ENCODE measurements around the gene TMEM131.
A peak's percentile ranks its signal among the peaks of the same experiment; 100 is the strongest.

TMEM131 gene

GRCh38 chr2:97908208-97908676 lies 87.5 kb downstream of the TMEM131 start:
- peaks cover 0 to 9% of the 10 kb centered on the region in 2 experiments; a peak in 1 of 3 replicates for H3K36me3 ChIP-seq (ENCODE audit: control insufficient read depth in 2 of 2, insufficient read depth in 1 of 2, low read length in 2 of 2)
- CTCF ChIA-PET: no interaction called here
- TF ChIP-seq ZNF324 (tag by site-specific recombination; IDR thresholded peaks at IDR 0.05): no peak
- no peaks in the 10 kb centered on the region for H3K4me1 ChIP-seq (ENCODE audit: control insufficient read depth, insufficient read depth, low read length)
- no peak overlapping the region for H3K27ac ChIP-seq (ENCODE audit: extremely low read depth, low read depth, low read length)
- H3K4me3 ChIP-seq (ENCODE audit: low read depth, low read length): no peak overlapping the region
- POLR2A ChIA-PET: no interaction called here
- H3K9me3 ChIP-seq (ENCODE audit: control insufficient read depth, insufficient read depth, low read depth, low read length): no peaks in the 10 kb centered on the region

GRCh38 chr2:97907369-97908100 lies 88.2 kb downstream of the TMEM131 start:
- TF ChIP-seq ZNF10 (tag by site-specific recombination; IDR thresholded peaks at IDR 0.05) (no peak), ZNF585B (tag by site-specific recombination; IDR thresholded peaks at IDR 0.05) (peak; percentile 47)
- ChIA-PET POLR2A (no interaction called here), CTCF (no interaction called here)
- no peak overlapping the region for H3K4me3 ChIP-seq (ENCODE audit: low read depth, low read length)
- H3K36me3 ChIP-seq (ENCODE audit: control insufficient read depth in 2 of 2, insufficient read depth in 1 of 2, low read length in 2 of 2): peaks cover 0 to 9% of the 10 kb centered on the region in 2 experiments; a peak in 1 of 3 replicates
- no peaks in the 10 kb centered on the region for H3K4me1 ChIP-seq (ENCODE audit: control insufficient read depth, insufficient read depth, low read length)
- no peaks in the 10 kb centered on the region for H3K9me3 ChIP-seq (ENCODE audit: control insufficient read depth, insufficient read depth, low read depth, low read length)
- no peak overlapping the region for H3K27ac ChIP-seq (ENCODE audit: extremely low read depth, low read depth, low read length)

- Histone ChIP-seq H3K36me3 (ENCODE audit: control insufficient read depth in 2 of 2, insufficient read depth in 1 of 2, low read length in 2 of 2) (peaks cover 0 to 9% of the 10 kb centered on the region in 2 experiments; a peak in 1 of 3 replicates), H3K9me3 (ENCODE audit: control insufficient read depth, insufficient read depth, low read depth, low read length) (no peaks in the 10 kb centered on the region), H3K4me3 (ENCODE audit: low read depth, low read length) (no peak overlapping the region), H3K4me1 (ENCODE audit: control insufficient read depth, insufficient read depth, low read length) (no peaks in the 10 kb centered on the region), H3K27ac (ENCODE audit: extremely low read depth, low read depth, low read length) (no peak overlapping the region)
- TF ChIP-seq ZNF530 (tag by site-specific recombination; IDR thresholded peaks at IDR 0.05; ENCODE audit: low read depth): no peak
- TF ChIP-seq ZNF280D (tag by site-specific recombination; IDR thresholded peaks at IDR 0.05): no peak
- TF ChIP-seq ZFP37 (tag by site-specific recombination; IDR thresholded peaks at IDR 0.05): no peak
- TF ChIP-seq ZNF521 (tag by site-specific recombination; IDR thresholded peaks at IDR 0.05): no peak
- TF ChIP-seq ZBTB10 (tag by site-specific recombination; IDR thresholded peaks at IDR 0.05): no peak
- no peak for TF ChIP-seq BCL6B (tag by site-specific recombination; IDR thresholded peaks at IDR 0.05)
- TF ChIP-seq KLF7 (tag by site-specific recombination; IDR thresholded peaks at IDR 0.05; ENCODE audit: borderline replicate concordance): no peak
- no peak for TF ChIP-seq ZNF548 (tag by site-specific recombination; IDR thresholded peaks at IDR 0.05)
- TF ChIP-seq ZFHX2 (tag by site-specific recombination; conservative IDR thresholded peaks at IDR 0.05): no peak
- CTCF ChIA-PET: interaction anchor here (0.5 kb wide), 1 partner anchor 920 kb away, joined by 3 read pairs; no protein-coding TSS in a partner anchor
- POLR2A ChIA-PET: no interaction called here
Observed at GRCh38 chr2:97906307-97906706, 89.4 kb downstream of the TMEM131 start.

All from HEK293 (cell line).